H9 (cell line): Measurements from ENCODE around the gene LRFN2. TPM values are rescaled to one million over a fixed set of nuclear protein-coding genes. Genes with fewer than 3 reads are reported as not detected.

Experiments used
- DNase-seq: peaks from one replicate; pipeline ENCODE4 v3.0.0-alpha.2; 2017
- H2AFZ ChIP-seq: one replicate; pipeline ENCODE4 v1.6.1; 2013; ENCODE audit warnings: mild to moderate bottlenecking, low read length, control low read depth, moderate library complexity
- H2AK5ac ChIP-seq: 2 replicates; pipeline ENCODE4 v1.6.1; 2013; ENCODE audit warnings: low read length, control low read depth, mixed read lengths; ENCODE audit not compliant: insufficient read length
- H2BK120ac ChIP-seq: one replicate; pipeline ENCODE4 v1.6.1; 2013; ENCODE audit warnings: low read depth, mild to moderate bottlenecking, low read length, control low read depth, inconsistent platforms; ENCODE audit not compliant: poor library complexity, severe bottlenecking
- H2BK12ac ChIP-seq: 2 replicates; pipeline ENCODE4 v1.6.1; 2013; ENCODE audit warnings: low read length, control low read depth, mixed read lengths, low read depth; ENCODE audit not compliant: insufficient read length
- H2BK15ac ChIP-seq: 2 replicates; pipeline ENCODE4 v1.6.1; 2013; ENCODE audit warnings: low read depth, low read length, control low read depth
- H2BK20ac ChIP-seq: one replicate; pipeline ENCODE4 v1.6.1; 2013; ENCODE audit warnings: low read depth, mild to moderate bottlenecking, low read length, control low read depth, inconsistent platforms; ENCODE audit not compliant: poor library complexity, severe bottlenecking
- H2BK5ac ChIP-seq: 2 replicates; pipeline ENCODE4 v1.6.1; 2013; ENCODE audit warnings: low read length, control low read depth, mixed read lengths; ENCODE audit not compliant: insufficient read length
- H3K14ac ChIP-seq: 2 replicates; pipeline ENCODE4 v1.6.1; 2013; ENCODE audit warnings: low read length, control low read depth; ENCODE audit not compliant: insufficient read depth
- H3K18ac ChIP-seq: 2 replicates; pipeline ENCODE4 v1.6.1; 2013; ENCODE audit warnings: low read depth, mild to moderate bottlenecking, mixed read lengths, low read length, control low read depth; ENCODE audit not compliant: insufficient read length
- H3K23ac ChIP-seq: 2 replicates; pipeline ENCODE4 v1.6.1; 2013; ENCODE audit warnings: low read length, control low read depth, mixed read lengths, low read depth; ENCODE audit not compliant: insufficient read length
- H3K23me2 ChIP-seq: 2 replicates; pipeline ENCODE4 v1.6.1; 2013; ENCODE audit warnings: low read depth, mild to moderate bottlenecking, mixed read lengths, low read length, control low read depth; ENCODE audit not compliant: insufficient read length, poor library complexity, severe bottlenecking
- H3K27ac ChIP-seq: 2 replicates; pipeline ENCODE4 v1.5.1; 2013; ENCODE audit warnings: low read length, control low read depth, mixed read lengths, low read depth; ENCODE audit not compliant: insufficient read length
- H3K27me3 ChIP-seq: 2 replicates; pipeline ENCODE4 v1.6.1; 2013; ENCODE audit warnings: low read length, control low read depth, inconsistent platforms; ENCODE audit not compliant: insufficient read depth
- H3K4ac ChIP-seq: 2 replicates; pipeline ENCODE4 v1.6.1; 2013; ENCODE audit warnings: low read depth, mild to moderate bottlenecking, control low read depth, inconsistent platforms, low read length, moderate library complexity
- H3K4me1 ChIP-seq: 2 replicates; pipeline ENCODE4 v1.6.1; 2013; ENCODE audit warnings: low read length, control low read depth, inconsistent platforms; ENCODE audit not compliant: insufficient read depth
- H3K4me2 ChIP-seq: 2 replicates; pipeline ENCODE4 v1.6.1; 2013; ENCODE audit warnings: low read length, control low read depth, mixed read lengths; ENCODE audit not compliant: insufficient read length, insufficient read depth
- H3K56ac ChIP-seq: 2 replicates; pipeline ENCODE4 v1.6.1; 2013; ENCODE audit warnings: low read depth, mild to moderate bottlenecking, mixed read lengths, low read length, control low read depth; ENCODE audit not compliant: insufficient read length
- H3K79me1 ChIP-seq: 2 replicates; pipeline ENCODE4 v1.6.1; 2013; ENCODE audit warnings: low read depth, mild to moderate bottlenecking, moderate library complexity, low read length, control low read depth, inconsistent platforms; ENCODE audit not compliant: insufficient read depth, poor library complexity, severe bottlenecking
- H3K79me2 ChIP-seq: 2 replicates; pipeline ENCODE4 v1.6.1; 2013; ENCODE audit warnings: low read length, control low read depth, inconsistent platforms; ENCODE audit not compliant: insufficient read depth
- H3K9ac ChIP-seq: 2 replicates; pipeline ENCODE4 v1.6.1; 2013; ENCODE audit warnings: low read length, control low read depth, mixed read lengths; ENCODE audit not compliant: insufficient read length; ENCODE audit errors: extremely low read depth
- H3K9me3 ChIP-seq: one replicate; pipeline ENCODE4 v1.6.1; 2013; ENCODE audit warnings: low read depth, low read length, inconsistent platforms; ENCODE audit not compliant: control insufficient read depth
- H3T11ph ChIP-seq: one replicate; pipeline ENCODE4 v1.6.1; 2013; ENCODE audit warnings: mild to moderate bottlenecking, low read length, control low read depth, inconsistent platforms
- H4K20me1 ChIP-seq: one replicate; pipeline ENCODE4 v1.6.1; 2013; ENCODE audit not compliant: control insufficient read depth, insufficient read length, insufficient read depth
- H4K5ac ChIP-seq: 2 replicates; pipeline ENCODE4 v1.6.1; 2013; ENCODE audit warnings: low read depth, mild to moderate bottlenecking, mixed read lengths, low read length, control low read depth; ENCODE audit not compliant: insufficient read length
- H4K8ac ChIP-seq: replicated peaks from 2 replicates; pipeline ENCODE4 v1.6.1; 2013; ENCODE audit warnings: low read length, control low read depth, mixed read lengths, low read depth; ENCODE audit not compliant: insufficient read length
- H4K91ac ChIP-seq: 2 replicates; pipeline ENCODE4 v1.6.1; 2013; ENCODE audit warnings: low read depth, mild to moderate bottlenecking, moderate library complexity, mixed read lengths, low read length, control low read depth; ENCODE audit not compliant: insufficient read length
- H3K27ac Mint-ChIP-seq, 3 experiments: 2 replicates in 2 of 3; 3 replicates in 1 of 3; pipeline ENCODE4 v1.8.0; 2020 to 2021; ENCODE audit warnings: mixed read lengths in 3 of 3, mild to moderate bottlenecking in 1 of 3, moderate library complexity in 1 of 3
- H3K27me3 Mint-ChIP-seq: 2 replicates; pipeline ENCODE4 v1.8.0; 2021; ENCODE audit warnings: low read depth, mild to moderate bottlenecking, moderate library complexity, mixed read lengths
- H3K36me3 Mint-ChIP-seq, 3 experiments: 2 replicates in 2 of 3; 3 replicates in 1 of 3; pipeline ENCODE4 v1.8.0; 2020 to 2021; ENCODE audit warnings: low read depth in 3 of 3, mixed read lengths in 3 of 3; ENCODE audit not compliant: insufficient read depth in 1 of 3
- H3K4me1 Mint-ChIP-seq, 2 experiments: 2 replicates each; pipeline ENCODE4 v1.8.0; 2020; ENCODE audit warnings: mixed read lengths in 2 of 2
- H3K4me3 Mint-ChIP-seq, 2 experiments: 2 replicates in 1 of 2; 3 replicates in 1 of 2; pipeline ENCODE4 v1.8.0; 2020 to 2021; ENCODE audit warnings: mild to moderate bottlenecking in 2 of 2, mixed read lengths in 2 of 2, moderate library complexity in 1 of 2
- H3K9me3 Mint-ChIP-seq, 2 experiments: 2 replicates in 1 of 2; 3 replicates in 1 of 2; pipeline ENCODE4 v1.8.0; 2020; ENCODE audit warnings: mild to moderate bottlenecking in 2 of 2, mixed read lengths in 2 of 2, moderate library complexity in 1 of 2
- CTCF ChIP-seq: fragments of 200-600 bp; sonication (generic); conservative IDR thresholded peaks from 3 replicates; pipeline ENCODE4 v1.8.0; 2021; ENCODE audit warnings: antibody characterized with exemption, mild to moderate bottlenecking
- WGBS: extraction: QIAGEN DNeasy Blood & Tissue Kit; methylation state at CpG from one replicate; pipeline ENCODE4 v1.1.7; 2013; ENCODE audit warnings: missing lambda C conversion rate, low lambda C conversion rate, mixed read lengths; ENCODE audit not compliant: insufficient read length; ENCODE audit errors: extremely low coverage; 5-methylcytosine and 5-hydroxymethylcytosine counted together
- total RNA-seq: library from RNA; stranded (reverse); gene quantifications from 2 replicates; pipeline ENCODE4 v1.2.1, GENCODE V29; 2021

Gene LRFN2
- total RNA-seq, 1 experiment from 2014 or later: 0.11 TPM

GRCh38 chr6:40394381-40394780, 192.8 kb downstream of the LRFN2 start:
- Histone ChIP-seq H3K9me3 (no peaks in the 10 kb centered on the region), H3K14ac (no peak overlapping the region), H3K56ac (no peak overlapping the region), H3K79me2 (no peaks in the 10 kb centered on the region), H2BK20ac (no peak overlapping the region), H2AFZ (no peak overlapping the region), H3K4me1 (no peaks in the 10 kb centered on the region), H2AK5ac (no peak overlapping the region), H3K9ac (no peak overlapping the region), H3K79me1 (no peaks in the 10 kb centered on the region), H4K5ac (no peak overlapping the region), H4K20me1 (no peaks in the 10 kb centered on the region), H4K8ac (no peak overlapping the region), H2BK120ac (no peak overlapping the region), H3K4me2 (no peak overlapping the region), H3K4ac (no peak overlapping the region), H3K23me2 (no peaks in the 10 kb centered on the region), H2BK15ac (no peak overlapping the region), H3K18ac (no peak overlapping the region), H2BK5ac (no peak overlapping the region), H3K27me3 (no peaks in the 10 kb centered on the region), H2BK12ac (no peak overlapping the region), H3K23ac (no peak overlapping the region), H4K91ac (no peak overlapping the region), H3T11ph (no peak overlapping the region), H3K27ac (no peak overlapping the region)
- peaks cover 0 to 7% of the 10 kb centered on the region in 2 experiments; a peak in 2 of 5 replicates for H3K9me3 Mint-ChIP-seq
- WGBS: no CpG with 5 or more reads among the region's 1 CpG
- peaks cover 0 to 2% (median 0%) of the 10 kb centered on the region in 3 experiments; a peak in 2 of 7 replicates for H3K36me3 Mint-ChIP-seq
- no peak for DNase-seq
- no peak for TF ChIP-seq CTCF
- H3K4me1 Mint-ChIP-seq: peaks cover 6 to 7% of the 10 kb centered on the region in 2 experiments; a peak in 3 of 4 replicates
- no peak overlapping the region for H3K27ac Mint-ChIP-seq
- H3K4me3 Mint-ChIP-seq: no peak overlapping the region
- H3K27me3 Mint-ChIP-seq: peaks cover 9% of the 10 kb centered on the region
